ENCODE measurements around the gene LRIG1. TPM values are rescaled to one million over a fixed set of nuclear protein-coding genes. Genes with fewer than 3 reads are reported as not detected.

Gene LRIG1
- total and polyA plus RNA-seq, 2 of the 8 experiments (the other 6 are each of a cell fraction or from before 2014, with no cell fraction given), result 78.1 to 88.7 TPM

- H2BK15ac ChIP-seq (ENCODE audit: low read length), result no peak overlapping the region
- H3K4ac ChIP-seq (replicated peaks; ENCODE audit: insufficient read length, low read depth, low read length), result no peak overlapping the region
- H2AFZ ChIP-seq (ENCODE audit: low read length), result no peak overlapping the region
- no peak overlapping the region for H2BK5ac ChIP-seq (ENCODE audit: low read depth, low read length)
- H4K20me1 ChIP-seq (replicated peaks in 1 of 2; ENCODE audit: control insufficient read depth in 1 of 2, insufficient read depth in 2 of 2, low read length in 2 of 2), result no peaks in the 10 kb centered on the region
- no peak overlapping the region for H2BK12ac ChIP-seq (ENCODE audit: low read depth, low read length)
- H3K9me3 ChIP-seq (ENCODE audit: insufficient read depth in 2 of 2, low read depth in 1 of 2, low read length in 1 of 2), result no peaks in the 10 kb centered on the region
- TF ChIP-seq ZNF274 (IDR thresholded peaks at IDR 0.05; ENCODE audit: borderline replicate concordance, extremely low read depth, low read length), result no peak
- TF ChIP-seq RFX5 (IDR thresholded peaks at IDR 0.05; ENCODE audit: borderline replicate concordance, low read depth, low read length), result no peak
- no peak for TF ChIP-seq TEAD4 (IDR thresholded peaks at IDR 0.05; ENCODE audit: low read depth, low read length)
- no peak for TF ChIP-seq TBP (IDR thresholded peaks at IDR 0.05; ENCODE audit: low read depth, low read length)
- TF ChIP-seq BACH1 (IDR thresholded peaks at IDR 0.05; ENCODE audit: low read length), result no peak
- TF ChIP-seq RAD21 (IDR thresholded peaks at IDR 0.05 in 1 of 2, conservative IDR thresholded peaks at IDR 0.05 in 1 of 2; ENCODE audit: low read depth in 2 of 2, low read length in 2 of 2), result no peak
- TF ChIP-seq HDAC6 (IDR thresholded peaks at IDR 0.05; ENCODE audit: low read depth, low read length), result no peak
- no peak for TF ChIP-seq EGR1 (IDR thresholded peaks at IDR 0.05; ENCODE audit: borderline replicate concordance, low read depth, low read length)
- TF ChIP-seq EZH2 (IDR thresholded peaks at IDR 0.05; ENCODE audit: low read depth, low read length, severe bottlenecking), result no peak
- no peak for TF ChIP-seq MAFK (IDR thresholded peaks at IDR 0.05; ENCODE audit: low read depth, low read length)
- CTCF ChIA-PET (ENCODE audit: partially characterized antibody), result interaction anchor here (1.9 to 2.6 kb wide), 4 partner anchors 11 to 77 kb away, joined by 6 to 15 read pairs (median 8); no protein-coding TSS in a partner anchor
- peaks cover 0 to 8% (median 2%) of the 10 kb centered on the region in 4 experiments; a peak in 2 of 7 replicates for H3K4me1 ChIP-seq (replicated peaks in 1 of 4; ENCODE audit: control insufficient read depth in 3 of 4, insufficient read depth in 4 of 4, low read length in 3 of 4)
- H4K8ac ChIP-seq (ENCODE audit: extremely low read depth, insufficient read depth, low read length), result no peak overlapping the region
- DNase-seq (ENCODE audit: low read depth in 1 of 2, low spot score in 2 of 2) (no peak), FAIRE-seq (no peak)
- H3K79me1 ChIP-seq (ENCODE audit: low read depth, low read length), result no peaks in the 10 kb centered on the region
- no peak overlapping the region for H4K5ac ChIP-seq (ENCODE audit: insufficient read length, low read depth, low read length)
- H2BK20ac ChIP-seq (ENCODE audit: low read length), result no peak overlapping the region
- no peak overlapping the region for H3K56ac ChIP-seq (replicated peaks; ENCODE audit: insufficient read length, low read depth, low read length)
- H3K14ac ChIP-seq (ENCODE audit: insufficient read length), result no peak overlapping the region
- no peak overlapping the region for H3K27ac ChIP-seq (ENCODE audit: low read depth, low read length)
- H3K23me2 ChIP-seq (ENCODE audit: low read depth, low read length), result no peaks in the 10 kb centered on the region
- POLR2A ChIA-PET (ENCODE audit: partially characterized antibody), result no interaction called here
- H3K79me2 ChIP-seq (ENCODE audit: control insufficient read depth in 1 of 2, insufficient read depth in 2 of 2, low read length in 2 of 2), result no peaks in the 10 kb centered on the region
- 67% methylated on average over 1 of the region's 1 CpG; no CpG with 5 or more reads in 1 of the 2 experiments for WGBS, 2 experiments (ENCODE audit: extremely low coverage in 1 of 2, insufficient coverage in 1 of 2, insufficient read length in 1 of 2, insufficient replicate concordance in 2 of 2, low coverage in 1 of 2, low lambda C conversion rate in 2 of 2, missing lambda C conversion rate in 1 of 2)
- H4K91ac ChIP-seq (replicated peaks; ENCODE audit: insufficient read length, low read length), result no peak overlapping the region
- H3K27me3 ChIP-seq (replicated peaks in 1 of 4; ENCODE audit: control insufficient read depth in 3 of 4, extremely low read depth in 1 of 4, insufficient read depth in 3 of 4, low read length in 3 of 4), result no peaks in the 10 kb centered on the region
- H3K9ac ChIP-seq (replicated peaks in 1 of 4; ENCODE audit: extremely low read depth in 1 of 4, low read depth in 3 of 4, low read length in 3 of 4), result no peak overlapping the region
- H3K4me2 ChIP-seq (ENCODE audit: insufficient read depth in 1 of 2, low read depth in 2 of 2, low read length in 2 of 2), result no peak overlapping the region
- no peak overlapping the region for H3K18ac ChIP-seq (ENCODE audit: extremely low read depth, low read length)
- no peak overlapping the region for H3K23ac ChIP-seq (ENCODE audit: insufficient read length)
- no peaks in the 10 kb centered on the region for H3K36me3 ChIP-seq (ENCODE audit: control insufficient read depth in 2 of 4, insufficient read depth in 4 of 4, low read length in 3 of 4)
- H3K4me3 ChIP-seq (ENCODE audit: extremely low read depth in 1 of 4, insufficient read depth in 2 of 4, low read depth in 3 of 4, low read length in 4 of 4), result no peak overlapping the region
- no peak overlapping the region for H2BK120ac ChIP-seq (replicated peaks; ENCODE audit: low read depth, low read length)
- no peak overlapping the region for H2AK5ac ChIP-seq (ENCODE audit: low read depth, low read length)
Observed at GRCh38 chr3:66355997-66356396, 144.8 kb downstream of the LRIG1 start.
